Measurements from ENCODE around the gene WNT4. TPM values are rescaled to one million over a fixed set of nuclear protein-coding genes. Genes with fewer than 3 reads are reported as not detected.

The WNT4 gene
- total RNA-seq, 2 experiments from 2014 or later = not detected

DNA sequence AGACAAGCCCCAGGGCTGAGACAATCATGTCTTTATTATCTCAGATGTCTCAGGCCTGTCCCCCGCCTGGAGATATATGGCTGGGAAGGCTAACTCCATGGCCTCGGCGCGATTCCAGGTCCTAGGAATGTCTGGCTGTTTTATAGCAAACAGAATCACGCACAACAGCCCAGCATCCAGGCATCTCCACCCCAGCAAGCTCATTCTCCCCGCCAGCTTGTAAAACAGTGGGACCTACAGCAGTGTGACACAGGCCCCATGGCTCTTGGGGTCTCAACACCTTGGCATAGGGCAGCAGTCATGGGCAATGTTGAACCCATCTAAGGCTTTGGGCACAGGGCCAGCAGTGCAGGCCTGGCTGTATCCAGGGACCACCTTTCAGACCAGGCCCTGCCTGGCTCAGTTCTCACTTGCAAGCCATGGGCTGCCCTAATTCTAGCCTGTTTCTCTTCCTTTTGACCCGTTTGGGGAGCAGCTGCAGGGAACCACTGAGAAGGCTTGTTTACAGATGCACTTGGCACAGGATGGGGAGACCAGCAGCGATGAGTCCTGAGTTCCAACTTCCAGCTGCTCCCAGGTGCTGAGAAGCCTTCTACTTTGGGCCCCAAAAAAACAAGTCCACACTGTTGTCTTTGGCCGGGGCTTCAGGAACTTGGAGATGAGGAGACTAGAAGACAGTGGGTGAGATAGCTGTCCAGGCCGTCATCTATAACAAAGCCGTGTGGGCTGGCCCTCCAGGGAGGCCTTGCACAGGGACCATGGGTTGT lies 34.4 kb downstream of the WNT4 start:
- no peak for ATAC-seq (ENCODE audit: poor library complexity)
- ChIA-PET POLR2A (interaction anchor here (0.9 kb wide), 1 partner anchor 10 kb away, joined by 3 read pairs; no protein-coding TSS in a partner anchor), CTCF (interaction anchor here (1.1 to 1.9 kb wide), 2 partner anchors 13 to 16 kb away, joined by 3 to 5 read pairs; no protein-coding TSS in a partner anchor)
- intact Hi-C loops (cut with DNase I, micrococcal nuclease) = loop anchor here in 1 of 2 experiments (10.0 kb wide), 1 partner anchor 306 kb away; no protein-coding TSS in a partner anchor
- TF ChIP-seq, protein P1, sequence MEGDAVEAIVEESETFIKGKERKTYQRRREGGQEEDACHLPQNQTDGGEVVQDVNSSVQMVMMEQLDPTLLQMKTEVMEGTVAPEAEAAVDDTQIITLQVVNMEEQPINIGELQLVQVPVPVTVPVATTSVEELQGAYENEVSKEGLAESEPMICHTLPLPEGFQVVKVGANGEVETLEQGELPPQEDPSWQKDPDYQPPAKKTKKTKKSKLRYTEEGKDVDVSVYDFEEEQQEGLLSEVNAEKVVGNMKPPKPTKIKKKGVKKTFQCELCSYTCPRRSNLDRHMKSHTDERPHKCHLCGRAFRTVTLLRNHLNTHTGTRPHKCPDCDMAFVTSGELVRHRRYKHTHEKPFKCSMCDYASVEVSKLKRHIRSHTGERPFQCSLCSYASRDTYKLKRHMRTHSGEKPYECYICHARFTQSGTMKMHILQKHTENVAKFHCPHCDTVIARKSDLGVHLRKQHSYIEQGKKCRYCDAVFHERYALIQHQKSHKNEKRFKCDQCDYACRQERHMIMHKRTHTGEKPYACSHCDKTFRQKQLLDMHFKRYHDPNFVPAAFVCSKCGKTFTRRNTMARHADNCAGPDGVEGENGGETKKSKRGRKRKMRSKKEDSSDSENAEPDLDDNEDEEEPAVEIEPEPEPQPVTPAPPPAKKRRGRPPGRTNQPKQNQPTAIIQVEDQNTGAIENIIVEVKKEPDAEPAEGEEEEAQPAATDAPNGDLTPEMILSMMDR (IDR thresholded peaks at IDR 0.05) = no peak
- no peaks in the 10 kb centered on the region for H3K27me3 Mint-ChIP-seq
- Histone ChIP-seq H3K4me1 (ENCODE audit: insufficient read depth, low read length) (peaks cover 29% of the 10 kb centered on the region), H3K27ac (ENCODE audit: low read depth in 1 of 2, low read length in 2 of 2) (no peak overlapping the region), H3K9me3 (ENCODE audit: control insufficient read depth in 1 of 2, insufficient read depth in 1 of 2, low read length in 2 of 2) (no peaks in the 10 kb centered on the region), H3K27me3 (ENCODE audit: control insufficient read depth in 1 of 2, insufficient read depth in 2 of 2, low read length in 2 of 2) (no peaks in the 10 kb centered on the region), H3K4me3 (ENCODE audit: low read length) (no peak overlapping the region), H3K36me3 (ENCODE audit: insufficient read depth, low read length) (peaks cover 62% of the 10 kb centered on the region)
- peak in 1 of 14 experiments; percentile 31 for DNase-seq
- peaks cover 64% of the 10 kb centered on the region for H3K36me3 Mint-ChIP-seq (ENCODE audit: low read depth)
- H3K4me3 Mint-ChIP-seq = no peak overlapping the region
- no peaks in the 10 kb centered on the region for H3K9me3 Mint-ChIP-seq
- H3K27ac Mint-ChIP-seq = peak overlapping the region; percentile 59
- H3K4me1 Mint-ChIP-seq (ENCODE audit: low read depth) = peaks cover 59% of the 10 kb centered on the region

DNA sequence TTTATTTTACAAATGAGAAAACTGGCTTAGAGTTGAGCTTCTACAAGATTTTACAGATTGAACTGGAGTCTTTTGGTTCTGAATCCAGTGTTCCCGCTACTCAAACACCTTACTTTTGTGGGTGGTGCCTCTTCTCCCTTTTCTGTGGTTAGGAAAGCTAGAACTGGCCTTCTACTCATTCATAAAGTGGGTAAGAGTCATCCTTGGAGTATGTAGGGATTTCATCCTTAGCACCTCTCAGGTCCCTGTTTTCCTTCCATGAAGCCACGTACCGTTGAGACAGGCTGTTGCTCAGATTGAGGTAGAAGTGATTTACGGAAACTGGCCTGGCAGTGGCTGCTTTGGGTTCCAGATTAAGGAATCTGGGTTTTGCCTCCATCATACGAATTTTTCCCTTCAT lies 35.8 kb downstream of the WNT4 start:
- Mint-ChIP-seq H3K36me3 (ENCODE audit: low read depth) (peaks cover 55% of the 10 kb centered on the region), H3K9me3 (no peaks in the 10 kb centered on the region), H3K4me1 (ENCODE audit: low read depth) (peaks cover 61% of the 10 kb centered on the region), H3K27me3 (no peaks in the 10 kb centered on the region), H3K4me3 (no peak overlapping the region), H3K27ac (peak overlapping the region; percentile 45)
- ChIA-PET POLR2A (no interaction called here), CTCF (interaction anchor here (2.3 kb wide), 1 partner anchor 15 kb away, joined by 12 read pairs; no protein-coding TSS in a partner anchor)
- H3K9me3 ChIP-seq (ENCODE audit: control insufficient read depth in 1 of 2, insufficient read depth in 1 of 2, low read length in 2 of 2) = no peaks in the 10 kb centered on the region
- no peaks in the 10 kb centered on the region for H3K27me3 ChIP-seq (ENCODE audit: control insufficient read depth in 1 of 2, insufficient read depth in 2 of 2, low read length in 2 of 2)
- H3K4me3 ChIP-seq (ENCODE audit: low read length) = no peak overlapping the region
- intact Hi-C loops (cut with DNase I, micrococcal nuclease) = loop anchor here in 1 of 2 experiments (10.0 kb wide), 1 partner anchor 308 kb away; no protein-coding TSS in a partner anchor
- DNase-seq (no peak), ATAC-seq (ENCODE audit: poor library complexity) (no peak)
- peaks cover 51% of the 10 kb centered on the region for H3K36me3 ChIP-seq (ENCODE audit: insufficient read depth, low read length)
- no peak overlapping the region for H3K27ac ChIP-seq (ENCODE audit: low read depth in 1 of 2, low read length in 2 of 2)
- H3K4me1 ChIP-seq (ENCODE audit: insufficient read depth, low read length) = peaks cover 35% of the 10 kb centered on the region
- TF ChIP-seq, protein P1 (IDR thresholded peaks at IDR 0.05) = no peak

DNA sequence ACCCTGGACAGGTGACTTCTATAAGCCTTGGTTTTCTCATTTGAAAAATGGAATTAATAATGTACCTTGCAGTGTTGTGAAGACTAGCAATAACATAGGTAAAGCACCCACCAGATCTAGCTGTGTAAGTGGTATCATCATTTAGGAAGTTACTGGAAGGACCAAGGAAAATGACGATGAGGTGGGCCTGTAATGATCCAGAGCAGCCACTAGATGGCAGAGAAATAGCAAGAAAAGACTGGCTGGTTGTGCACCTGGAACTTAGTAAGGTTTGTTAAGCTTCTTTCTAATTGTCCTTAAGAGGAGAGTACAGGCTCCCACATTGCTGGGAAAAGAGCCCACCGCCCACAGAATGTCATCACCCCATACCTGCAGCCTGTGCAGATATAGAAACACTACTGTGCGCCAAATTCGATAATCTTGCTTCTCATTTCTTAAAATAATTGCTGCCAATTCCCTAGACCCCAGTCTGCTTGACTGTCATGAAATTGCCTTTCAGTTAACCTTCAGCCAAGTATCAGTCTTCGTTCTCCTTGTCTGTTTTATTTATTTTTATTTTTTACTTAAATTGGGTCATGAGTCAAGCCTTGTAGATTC lies 37.2 kb downstream of the WNT4 start:
- Histone ChIP-seq H3K4me3 (ENCODE audit: low read length) (no peak overlapping the region), H3K36me3 (ENCODE audit: insufficient read depth, low read length) (peaks cover 43% of the 10 kb centered on the region), H3K4me1 (ENCODE audit: insufficient read depth, low read length) (peaks cover 43% of the 10 kb centered on the region), H3K27me3 (ENCODE audit: control insufficient read depth in 1 of 2, insufficient read depth in 2 of 2, low read length in 2 of 2) (no peaks in the 10 kb centered on the region), H3K9me3 (ENCODE audit: control insufficient read depth in 1 of 2, insufficient read depth in 1 of 2, low read length in 2 of 2) (no peaks in the 10 kb centered on the region), H3K27ac (ENCODE audit: low read depth in 1 of 2, low read length in 2 of 2) (peak overlapping the region in 1 of 2 donors; percentile 8)
- intact Hi-C loops (cut with DNase I, micrococcal nuclease) = loop anchor here (1.0 to 10.0 kb wide), 3 partner anchors 309 to 537 kb away; no protein-coding TSS in a partner anchor
- TF ChIP-seq, protein P1 (IDR thresholded peaks at IDR 0.05) = peak; percentile 85
- DNase-seq (peak in 5 of 14 experiments; percentile 16 to 72 (median 61)), ATAC-seq (ENCODE audit: poor library complexity) (peak; percentile 68)
- ChIA-PET CTCF (interaction anchor here (1.2 to 2.3 kb wide), 12 partner anchors 13 to 347 kb away, joined by 3 to 18 read pairs (median 5); partner anchors contain the start of genes CDC42 and ZBTB40), POLR2A (interaction anchor here (1.0 to 2.0 kb wide), 9 partner anchors 12 to 323 kb away, joined by 3 to 26 read pairs (median 5); partner anchors contain the start of genes CDC42 and USP48)
- Mint-ChIP-seq H3K4me3 (peak overlapping the region; percentile 64), H3K4me1 (ENCODE audit: low read depth) (peaks cover 74% of the 10 kb centered on the region), H3K27me3 (no peaks in the 10 kb centered on the region), H3K36me3 (ENCODE audit: low read depth) (peaks cover 58% of the 10 kb centered on the region), H3K27ac (peak overlapping the region; percentile 77), H3K9me3 (no peaks in the 10 kb centered on the region)

Data from CD4-positive, alpha-beta T cell (primary cell).